ENCODE results near the gene FIBIN.

The FIBIN gene

DNA sequence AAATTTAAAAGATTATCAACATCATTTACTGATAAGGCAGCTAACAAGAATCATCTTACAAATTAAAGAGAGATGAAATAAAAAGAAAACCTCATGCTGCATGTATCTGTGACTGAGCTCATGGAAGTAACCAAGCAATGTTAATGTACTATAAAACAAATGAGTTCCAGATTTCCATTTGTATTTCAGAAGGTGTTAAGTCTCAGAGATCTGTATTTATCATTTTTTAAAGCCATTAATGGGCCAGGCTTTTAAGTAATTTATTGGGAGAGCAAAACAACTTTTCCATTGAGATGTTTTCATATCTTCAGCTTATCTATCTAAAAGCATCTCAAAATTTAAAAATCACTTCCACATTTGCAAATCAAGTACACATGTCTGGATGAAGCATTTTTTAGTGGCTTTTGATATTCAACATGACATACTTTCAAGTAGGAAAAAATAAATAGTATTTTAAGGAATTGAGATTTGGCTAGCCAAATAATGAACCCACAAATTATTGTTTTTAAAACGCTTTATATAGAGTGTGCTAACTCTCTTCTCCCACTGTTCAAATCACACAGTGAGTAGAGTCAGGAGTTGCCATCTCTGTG, 28.8 kb downstream of the FIBIN start:
- DNase-seq (ENCODE audit: low spot score) = no peak

DNA sequence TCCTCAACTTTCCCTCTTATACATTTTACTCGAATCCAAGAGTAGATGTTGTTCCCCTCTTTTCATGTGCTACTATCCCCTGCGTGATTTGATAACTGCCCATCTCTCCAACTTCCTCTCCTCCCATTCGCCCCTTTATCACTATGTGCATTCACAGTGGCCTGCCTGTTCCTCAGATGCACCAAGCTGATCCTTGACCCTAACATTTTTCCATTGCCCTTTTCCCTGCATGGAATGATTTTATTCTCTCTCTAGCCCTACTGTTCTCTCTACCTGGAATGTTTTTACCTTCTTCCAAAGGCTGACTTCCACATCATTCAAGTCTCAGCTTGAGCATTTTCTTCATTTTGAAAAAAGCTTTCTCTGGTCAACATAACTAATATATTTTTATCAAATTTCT, 31.0 kb downstream of the FIBIN start:
- DNase-seq (ENCODE audit: low spot score) = no peak

DNA sequence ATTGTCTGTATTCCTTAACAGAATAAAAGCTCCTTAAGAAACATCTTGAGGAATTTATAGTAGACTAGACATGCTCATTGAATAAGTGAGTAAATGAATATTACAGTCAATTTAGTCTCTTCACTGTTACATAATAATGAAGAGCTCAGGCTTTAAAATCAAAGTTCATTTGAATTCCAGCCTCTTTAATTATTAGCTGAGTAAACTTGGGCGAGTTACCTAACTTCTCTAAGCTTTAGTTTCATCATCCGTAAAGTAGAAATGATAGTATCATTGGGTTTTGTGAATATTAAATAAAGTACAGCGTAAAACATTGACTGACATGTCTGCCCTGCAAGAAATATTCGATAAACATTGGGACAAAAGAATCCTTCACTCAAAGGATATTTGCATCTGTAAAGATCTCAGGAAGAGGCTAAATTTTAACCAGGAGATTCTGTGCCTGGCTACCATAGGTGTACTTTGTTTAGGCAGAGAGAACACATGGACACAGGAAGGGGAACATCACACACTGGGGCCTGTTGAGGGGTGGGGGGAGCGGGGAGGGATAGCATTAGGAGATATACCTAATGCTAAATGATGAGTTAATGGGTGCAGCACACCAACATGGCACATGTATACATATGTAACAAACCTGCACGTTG, 31.5 kb downstream of the FIBIN start:
- no peak for DNase-seq (ENCODE audit: low spot score)

DNA sequence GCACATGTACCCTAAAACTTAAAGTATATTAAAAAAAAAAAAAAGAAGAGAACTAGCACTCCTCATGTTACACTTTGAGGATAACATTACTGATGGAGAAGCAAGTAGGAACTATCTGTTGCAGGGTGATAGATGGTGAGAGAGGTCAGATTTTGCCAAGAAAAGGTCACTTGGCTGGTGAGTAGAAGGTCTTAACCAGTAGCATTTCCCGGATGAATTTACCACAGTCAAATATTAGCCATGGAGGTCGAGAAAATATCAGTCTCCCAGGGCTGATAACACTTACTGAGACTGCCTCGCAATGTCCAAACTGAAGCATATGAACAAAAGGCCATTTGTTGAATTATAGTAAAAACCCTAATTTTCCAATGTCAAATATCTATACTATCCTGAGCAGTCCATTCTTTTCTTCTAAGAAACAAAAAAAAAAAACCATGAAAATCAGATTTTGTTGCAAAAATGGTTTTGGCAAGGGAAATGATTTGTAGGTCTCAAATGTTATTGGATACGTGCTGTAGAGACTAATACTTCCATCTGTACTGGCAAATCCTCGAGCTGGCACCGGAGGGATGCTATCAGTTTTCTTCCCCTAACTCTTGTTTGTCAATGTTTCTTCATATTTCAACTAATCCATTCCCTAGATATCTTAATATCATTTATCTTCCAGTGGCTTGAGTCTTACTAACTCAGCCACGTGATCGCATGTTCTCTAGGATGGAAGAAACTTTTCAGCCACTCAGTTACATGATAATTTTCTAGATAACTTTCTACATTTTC, 32.2 kb downstream of the FIBIN start:
- no peak for DNase-seq (ENCODE audit: low spot score)

DNA sequence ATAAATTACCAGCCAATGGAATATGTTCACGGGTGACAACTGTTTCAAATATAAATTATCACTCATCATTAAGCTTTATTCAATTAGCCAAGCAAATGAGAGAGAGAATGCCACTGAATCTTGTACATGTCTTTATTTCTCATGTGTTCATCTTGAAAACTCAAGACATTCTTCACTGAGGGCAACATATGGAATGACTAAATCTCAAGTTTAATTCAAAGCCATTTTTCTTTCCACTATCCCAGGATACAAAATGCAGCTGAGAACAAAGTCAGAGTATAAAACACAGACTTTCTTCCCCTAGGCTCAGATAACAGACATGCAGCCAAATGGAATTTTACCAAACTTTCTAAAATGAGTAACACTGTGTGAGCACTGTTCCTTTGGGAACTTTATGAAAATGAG, 34.7 kb downstream of the FIBIN start:
- DNase-seq (ENCODE audit: low spot score) = no peak

DNA sequence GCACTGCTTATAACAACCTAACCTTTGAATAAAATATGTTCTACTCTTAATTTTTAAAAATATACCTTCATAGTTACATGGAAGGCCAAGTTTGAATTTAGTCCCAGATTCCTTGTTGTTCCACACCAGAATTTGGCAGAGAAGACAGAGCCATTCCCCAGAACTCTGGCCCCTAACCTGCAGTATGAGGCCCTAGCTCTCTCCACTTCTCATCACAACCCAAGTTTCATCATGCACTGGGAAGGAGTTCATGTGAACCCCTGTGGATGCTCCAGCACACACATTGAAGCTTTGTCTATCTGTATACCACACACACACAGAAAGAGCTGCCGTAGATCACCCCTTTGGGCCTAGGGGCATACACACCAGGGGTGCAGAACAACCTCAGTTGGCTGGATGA, 36.1 kb downstream of the FIBIN start:
- DNase-seq (ENCODE audit: low spot score) = no peak

DNA sequence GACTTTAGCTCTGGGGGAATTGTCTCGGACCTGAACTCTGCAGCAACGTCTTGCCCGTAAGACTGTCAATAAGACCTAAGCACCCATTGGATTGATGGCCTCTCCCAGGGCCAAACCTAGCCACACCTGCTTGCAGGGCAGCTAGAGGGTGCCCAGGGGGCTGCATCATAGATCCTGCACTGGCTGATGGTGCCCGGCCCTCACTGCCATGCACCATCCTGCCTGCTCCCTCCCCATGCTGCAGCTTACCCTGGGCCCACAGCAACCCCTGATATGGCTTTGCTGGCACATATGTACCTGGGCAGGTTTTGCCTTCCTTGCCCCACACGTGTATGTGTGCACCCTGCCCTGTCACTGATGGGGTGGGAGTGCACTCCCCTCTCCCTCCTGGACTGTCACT, 37.8 kb downstream of the FIBIN start:
- DNase-seq (ENCODE audit: low spot score) = no peak

DNA sequence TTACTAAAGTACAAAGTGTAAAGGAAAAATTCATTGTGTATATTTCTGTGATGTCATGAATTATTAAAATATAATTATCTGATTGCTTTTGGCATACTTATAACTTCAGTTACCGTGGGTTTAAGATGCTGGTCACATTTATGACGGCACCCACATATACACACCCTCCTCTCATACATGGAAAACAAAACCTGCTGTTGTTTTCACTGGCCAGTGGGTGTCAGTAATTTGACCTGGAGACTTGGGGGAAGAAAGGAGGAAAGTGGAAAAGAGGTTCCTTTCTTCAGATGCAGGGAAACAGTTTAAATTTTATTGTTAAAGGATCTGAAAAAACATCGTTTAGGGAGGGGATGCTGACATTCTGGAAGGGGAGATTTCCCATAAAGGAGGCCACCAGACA, 46.0 kb downstream of the FIBIN start:
- DNase-seq (ENCODE audit: low spot score) = no peak

DNA sequence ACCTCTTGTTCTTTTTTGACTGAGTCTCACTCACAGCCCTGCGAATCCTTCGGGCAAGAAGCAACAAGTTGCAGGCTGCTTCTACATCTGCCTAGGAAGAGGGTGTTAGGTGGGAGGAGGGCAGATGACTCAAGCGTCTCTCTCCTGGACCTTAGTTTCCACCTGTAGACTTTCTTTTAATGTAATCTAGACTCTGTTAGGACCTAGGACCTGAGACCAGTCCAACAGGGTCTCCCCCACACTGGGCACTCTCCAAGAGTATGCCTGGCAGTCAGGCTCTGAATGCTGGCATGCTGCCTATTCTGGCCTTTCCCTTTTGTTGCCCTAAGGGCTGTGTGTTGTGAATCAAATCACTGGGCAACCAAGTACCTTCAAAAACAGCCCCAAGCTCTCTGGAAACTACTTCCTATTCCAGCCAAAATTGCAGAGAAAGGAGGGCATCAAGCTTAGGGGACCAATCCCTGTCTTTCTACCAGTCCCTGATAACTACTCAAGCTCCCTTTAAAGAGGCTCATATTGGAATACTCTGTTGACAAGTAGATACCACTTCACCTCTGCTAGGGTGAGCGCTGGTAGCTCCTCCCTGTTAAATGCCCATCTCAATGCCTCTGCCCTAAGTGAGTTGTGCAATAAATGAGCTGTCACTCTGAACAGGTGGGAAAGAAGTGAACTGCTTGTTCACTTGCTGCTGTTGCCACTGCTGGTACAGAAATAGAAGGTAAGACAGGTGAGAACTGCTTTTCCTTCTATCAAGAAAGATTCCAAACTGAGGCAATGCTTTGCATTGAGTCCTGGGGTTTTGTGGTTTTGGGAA, 46.6 kb downstream of the FIBIN start, which contains the start of gene BBOX1:
BBOX1 (plus strand) TSS at position 514 of the 814 bp plus-strand sequence. CDS start 14,616 bp downstream, outside the sequence.
- no peak for DNase-seq (ENCODE audit: low spot score)

DNA sequence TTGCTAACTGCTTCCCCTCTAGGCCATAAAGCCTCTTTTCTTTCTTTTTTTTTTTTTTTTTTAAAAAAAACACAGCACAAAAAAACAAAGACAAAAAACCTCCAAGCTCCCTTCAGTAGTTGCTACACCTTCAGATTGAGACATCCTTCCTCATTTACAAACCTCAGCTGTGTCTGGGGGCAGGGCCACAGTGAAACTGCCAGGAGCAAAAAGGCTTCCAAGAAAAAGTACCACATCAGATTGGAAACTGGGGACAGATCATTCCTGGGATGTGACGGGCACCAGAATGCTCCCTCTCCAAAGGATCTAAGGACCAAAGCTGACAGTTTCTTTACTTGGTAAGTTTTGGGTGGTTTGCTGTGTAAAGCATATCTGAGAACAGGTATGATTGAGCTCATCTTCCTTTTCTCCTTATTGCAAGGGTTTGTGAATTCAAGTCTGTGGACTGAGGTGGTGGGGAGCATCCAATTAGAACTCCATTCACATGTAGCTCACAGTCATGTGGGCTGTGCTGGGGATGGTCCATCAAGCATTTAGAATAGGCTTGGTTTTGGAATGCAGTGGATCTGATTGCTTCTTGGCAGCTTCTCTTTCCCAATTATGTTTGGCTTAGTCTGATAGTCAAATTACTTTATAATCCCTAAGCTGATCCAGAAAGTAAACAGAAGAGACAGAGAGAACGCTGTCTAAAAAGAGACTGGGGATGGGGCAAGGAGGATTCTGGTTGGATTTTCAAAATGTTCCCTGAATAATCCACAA, 47.4 kb downstream of the FIBIN start:
- no peak for DNase-seq (ENCODE audit: low spot score)
